GM10266 (cell line): ENCODE data around the gene TAC4.

Source experiments
- DNase-seq: peaks from one replicate; pipeline ENCODE4 v3.0.0; 2012; ENCODE audit errors: extremely low spot score
- CTCF ChIP-seq: IDR thresholded peaks from 2 replicates; pipeline ENCODE4 v1.5.1; 2012; ENCODE audit warnings: mild to moderate bottlenecking, low read depth; ENCODE audit not compliant: control insufficient read depth, insufficient read depth; ENCODE audit errors: missing control alignments

The TAC4 gene

GRCh38 chr17:49842371-49842770 is 5.5 kb downstream of the TAC4 start:
- no peak for DNase-seq
- no peak for TF ChIP-seq CTCF

GRCh38 chr17:49841548-49841947 is 6.3 kb downstream of the TAC4 start:
- no peak for TF ChIP-seq CTCF

GRCh38 chr17:49839455-49839854 is 8.4 kb downstream of the TAC4 start:
- DNase-seq, result no peak
- no peak for TF ChIP-seq CTCF

More at GRCh38 chr17:49841548-49841947, 6.3 kb downstream of the TAC4 start:
- no peak for DNase-seq

- no peak for DNase-seq
- TF ChIP-seq CTCF, result no peak
These were observed 11.5 kb downstream of the TAC4 start for GRCh38 chr17:49836111-49837030.

GRCh38 chr17:49835472-49835871 is 12.4 kb downstream of the TAC4 start:
- TF ChIP-seq CTCF, result no peak
- DNase-seq, result no peak

- DNase-seq, result no peak
- TF ChIP-seq CTCF, result no peak
These were observed 13.6 kb downstream of the TAC4 start for GRCh38 chr17:49834118-49834743.
